ENCODE measurements around the gene ZMYND8. TPM values are rescaled to one million over a fixed set of nuclear protein-coding genes. Genes with fewer than 3 reads are reported as not detected.

Gene ZMYND8
- total RNA-seq, 1 experiment from 2014 or later: 53.1 TPM

GRCh38 chr20:47175493-47175892 is 181.0 kb downstream of the ZMYND8 start:
- no peak for TF ChIP-seq CTCF (IDR thresholded peaks at IDR 0.05; ENCODE audit: unreplicated experiment)
- Mint-ChIP-seq H3K9me3 (ENCODE audit: low read depth, unreplicated experiment) (no peaks in the 10 kb centered on the region), H3K27ac (ENCODE audit: unreplicated experiment) (no peak overlapping the region), H3K4me1 (ENCODE audit: low read depth, unreplicated experiment) (no peaks in the 10 kb centered on the region), H3K36me3 (ENCODE audit: insufficient read depth, unreplicated experiment) (no peaks in the 10 kb centered on the region), H3K4me3 (ENCODE audit: low read depth, unreplicated experiment) (no peak overlapping the region), H3K27me3 (ENCODE audit: unreplicated experiment) (peaks cover 30% of the 10 kb centered on the region)
- intact Hi-C loops (cut with micrococcal nuclease; ENCODE audit: unreplicated experiment): no loop called here
- CTCF ChIA-PET: interaction anchor here (0.8 to 1.2 kb wide), 2 partner anchors 18 to 25 kb away, joined by 3 to 5 read pairs; no protein-coding TSS in a partner anchor
- no TSS peak for BruUV-seq (replicated peaks)
- DNase-seq: no peak

GRCh38 chr20:47174456-47175243 is 181.8 kb downstream of the ZMYND8 start:
- Mint-ChIP-seq H3K9me3 (ENCODE audit: low read depth, unreplicated experiment) (no peaks in the 10 kb centered on the region), H3K27me3 (ENCODE audit: unreplicated experiment) (peaks cover 37% of the 10 kb centered on the region), H3K27ac (ENCODE audit: unreplicated experiment) (no peak overlapping the region), H3K4me1 (ENCODE audit: low read depth, unreplicated experiment) (no peaks in the 10 kb centered on the region), H3K4me3 (ENCODE audit: low read depth, unreplicated experiment) (no peak overlapping the region), H3K36me3 (ENCODE audit: insufficient read depth, unreplicated experiment) (no peaks in the 10 kb centered on the region)
- intact Hi-C loops (cut with micrococcal nuclease; ENCODE audit: unreplicated experiment): no loop called here
- TF ChIP-seq CTCF (IDR thresholded peaks at IDR 0.05; ENCODE audit: unreplicated experiment): no peak
- CTCF ChIA-PET: interaction anchor here (0.6 to 1.2 kb wide), 2 partner anchors 11 to 24 kb away, joined by 3 to 7 read pairs; no protein-coding TSS in a partner anchor
- BruUV-seq (replicated peaks): no TSS peak
- DNase-seq: no peak

GRCh38 chr20:47173596-47174216 is 182.8 kb downstream of the ZMYND8 start:
- H3K27ac Mint-ChIP-seq (ENCODE audit: unreplicated experiment): no peak overlapping the region
- no peak overlapping the region for H3K4me3 Mint-ChIP-seq (ENCODE audit: low read depth, unreplicated experiment)
- H3K4me1 Mint-ChIP-seq (ENCODE audit: low read depth, unreplicated experiment): no peaks in the 10 kb centered on the region
- peaks cover 47% of the 10 kb centered on the region for H3K27me3 Mint-ChIP-seq (ENCODE audit: unreplicated experiment)
- TF ChIP-seq CTCF (IDR thresholded peaks at IDR 0.05; ENCODE audit: unreplicated experiment): no peak
- DNase-seq: no peak
- intact Hi-C loops (cut with micrococcal nuclease; ENCODE audit: unreplicated experiment): no loop called here
- no peaks in the 10 kb centered on the region for H3K9me3 Mint-ChIP-seq (ENCODE audit: low read depth, unreplicated experiment)
- CTCF ChIA-PET: interaction anchor here (0.7 kb wide), 1 partner anchor 34 kb away, joined by 3 read pairs; no protein-coding TSS in a partner anchor
- H3K36me3 Mint-ChIP-seq (ENCODE audit: insufficient read depth, unreplicated experiment): no peaks in the 10 kb centered on the region
- BruUV-seq (replicated peaks): no TSS peak

DNA sequence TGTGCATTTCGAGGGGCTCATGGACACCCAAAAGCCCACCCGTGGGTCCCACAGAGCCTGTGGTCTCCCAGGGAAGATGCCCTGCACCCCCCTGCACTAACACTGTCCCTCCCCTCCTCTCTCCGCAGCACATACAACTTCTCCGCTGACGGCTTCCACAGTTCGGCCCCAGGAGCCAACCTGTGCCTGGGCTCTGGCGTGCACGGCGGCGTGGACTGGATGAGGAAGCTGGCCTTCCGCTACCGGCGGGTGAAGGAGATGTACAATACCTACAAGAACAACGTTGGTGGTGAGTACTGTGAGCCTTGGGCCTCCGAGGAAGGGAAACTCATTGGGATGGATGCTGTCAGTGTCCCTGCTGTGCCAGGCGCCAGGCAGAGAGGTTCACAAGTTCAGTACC is 183.9 kb downstream of the ZMYND8 start:
- H3K27me3 Mint-ChIP-seq (ENCODE audit: unreplicated experiment): peaks cover 51% of the 10 kb centered on the region
- CTCF ChIA-PET: no interaction called here
- no peak for DNase-seq
- H3K4me1 Mint-ChIP-seq (ENCODE audit: low read depth, unreplicated experiment): no peaks in the 10 kb centered on the region
- H3K4me3 Mint-ChIP-seq (ENCODE audit: low read depth, unreplicated experiment): no peak overlapping the region
- TF ChIP-seq CTCF (IDR thresholded peaks at IDR 0.05; ENCODE audit: unreplicated experiment): no peak
- BruUV-seq (replicated peaks): no TSS peak
- no peak overlapping the region for H3K27ac Mint-ChIP-seq (ENCODE audit: unreplicated experiment)
- intact Hi-C loops (cut with micrococcal nuclease; ENCODE audit: unreplicated experiment): no loop called here
- no peaks in the 10 kb centered on the region for H3K36me3 Mint-ChIP-seq (ENCODE audit: insufficient read depth, unreplicated experiment)
- H3K9me3 Mint-ChIP-seq (ENCODE audit: low read depth, unreplicated experiment): no peaks in the 10 kb centered on the region
